Fibroblast of villous mesenchyme (primary cell): ENCODE results near the gene SNX11. TPM values are rescaled to one million over a fixed set of nuclear protein-coding genes. Genes with fewer than 3 reads are reported as not detected.

Experiments
- DNase-seq: peaks from one replicate; pipeline ENCODE4 v3.0.0-alpha.2; 2010; ENCODE audit warnings: low read depth
- H3K4me3 ChIP-seq: 2 replicates; pipeline ENCODE4 v1.5.1; 2011; ENCODE audit warnings: low read depth, mild to moderate bottlenecking, low read length
- total RNA-seq: library from RNA; depleted of rRNA; stranded (reverse); fragments of >200 nt; gene quantifications from 2 replicates; pipeline ENCODE4 v1.2.3, GENCODE V29; 2012
- TF ChIP-seq, protein P1 (sequence below): IDR thresholded peaks from 2 replicates; pipeline ENCODE4 v1.5.1; 2012; ENCODE audit warnings: low read depth, mild to moderate bottlenecking, low read length; ENCODE audit not compliant: insufficient read depth

SNX11 gene
- total RNA-seq, 1 donor = 19.0 TPM

DNA sequence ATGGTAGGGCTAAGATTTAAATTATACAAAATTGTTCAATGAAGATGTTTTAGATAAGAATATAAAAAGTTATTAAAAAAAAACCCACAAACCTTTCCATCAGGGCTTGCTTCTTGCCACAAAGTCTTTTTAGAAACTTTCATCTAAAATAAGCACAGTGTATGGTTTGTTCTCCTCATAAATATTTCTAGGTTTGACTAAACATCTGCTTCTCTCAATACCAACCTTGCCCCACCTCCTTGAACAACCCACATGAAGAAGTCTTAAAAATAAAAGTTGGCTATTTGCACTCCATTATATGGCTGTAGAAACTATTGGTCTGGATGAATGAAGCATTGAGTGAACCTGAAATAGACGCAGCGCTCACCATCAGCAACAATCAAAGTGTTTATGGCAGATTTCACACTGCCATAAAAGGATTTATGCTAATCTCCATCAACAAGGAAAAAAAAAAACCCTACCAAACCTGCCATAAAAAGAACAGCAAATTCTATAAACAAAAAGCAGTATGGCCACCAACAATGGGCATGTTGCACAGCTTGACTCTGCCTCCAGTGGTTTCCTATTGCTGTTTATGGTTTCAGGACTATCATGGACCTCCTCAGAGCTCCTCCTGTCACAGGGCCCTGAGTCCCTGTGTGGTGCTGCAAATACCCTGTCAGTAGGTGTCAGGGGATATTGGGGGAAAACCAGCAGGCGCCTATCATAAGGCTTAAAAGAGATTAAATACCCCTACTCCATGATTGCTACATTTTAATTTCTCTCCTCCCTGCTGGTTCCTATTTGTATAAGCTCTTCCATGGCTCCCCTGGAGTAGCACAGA, 37.6 kb downstream of the SNX11 start:
- no peak overlapping the region for H3K4me3 ChIP-seq
- TF ChIP-seq, protein P1, sequence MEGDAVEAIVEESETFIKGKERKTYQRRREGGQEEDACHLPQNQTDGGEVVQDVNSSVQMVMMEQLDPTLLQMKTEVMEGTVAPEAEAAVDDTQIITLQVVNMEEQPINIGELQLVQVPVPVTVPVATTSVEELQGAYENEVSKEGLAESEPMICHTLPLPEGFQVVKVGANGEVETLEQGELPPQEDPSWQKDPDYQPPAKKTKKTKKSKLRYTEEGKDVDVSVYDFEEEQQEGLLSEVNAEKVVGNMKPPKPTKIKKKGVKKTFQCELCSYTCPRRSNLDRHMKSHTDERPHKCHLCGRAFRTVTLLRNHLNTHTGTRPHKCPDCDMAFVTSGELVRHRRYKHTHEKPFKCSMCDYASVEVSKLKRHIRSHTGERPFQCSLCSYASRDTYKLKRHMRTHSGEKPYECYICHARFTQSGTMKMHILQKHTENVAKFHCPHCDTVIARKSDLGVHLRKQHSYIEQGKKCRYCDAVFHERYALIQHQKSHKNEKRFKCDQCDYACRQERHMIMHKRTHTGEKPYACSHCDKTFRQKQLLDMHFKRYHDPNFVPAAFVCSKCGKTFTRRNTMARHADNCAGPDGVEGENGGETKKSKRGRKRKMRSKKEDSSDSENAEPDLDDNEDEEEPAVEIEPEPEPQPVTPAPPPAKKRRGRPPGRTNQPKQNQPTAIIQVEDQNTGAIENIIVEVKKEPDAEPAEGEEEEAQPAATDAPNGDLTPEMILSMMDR = no peak
- no peak for DNase-seq

DNA sequence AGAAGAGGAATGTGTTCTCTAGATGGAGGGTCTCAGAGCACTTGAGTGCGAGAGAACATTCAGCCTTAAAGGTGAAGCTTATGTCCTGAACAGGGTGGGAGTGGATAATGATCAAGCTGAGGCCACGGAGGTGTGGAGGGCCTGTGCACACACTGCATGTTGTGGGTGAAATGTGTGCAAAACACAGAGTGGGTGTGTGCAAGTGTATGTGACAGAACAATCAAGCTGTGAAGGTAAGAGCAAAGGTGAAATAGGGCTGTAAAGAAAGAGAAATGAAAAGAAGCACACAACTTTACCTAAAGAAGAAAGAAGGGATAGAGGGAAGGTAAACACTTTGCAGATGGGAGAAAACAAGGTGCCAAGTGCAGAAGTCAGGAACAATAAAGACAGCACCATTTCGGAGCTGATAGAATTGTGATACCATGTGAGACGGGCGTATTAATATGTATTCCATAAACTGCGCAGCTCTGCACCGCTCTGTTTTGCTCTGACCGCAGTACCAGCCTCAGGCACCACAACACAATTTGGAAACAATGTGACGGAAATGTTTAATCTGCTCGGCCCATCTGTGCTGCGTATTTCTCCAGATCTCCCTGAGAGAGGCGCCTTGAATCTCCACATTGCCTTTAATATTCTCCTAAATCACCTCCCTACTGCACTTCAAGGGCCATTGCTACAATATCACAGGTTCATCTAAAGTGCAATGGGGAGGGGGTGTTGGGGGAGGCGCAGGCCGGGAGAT, 40.6 kb downstream of the SNX11 start:
- TF ChIP-seq, protein P1 = no peak
- DNase-seq = no peak
- no peak overlapping the region for H3K4me3 ChIP-seq

DNA sequence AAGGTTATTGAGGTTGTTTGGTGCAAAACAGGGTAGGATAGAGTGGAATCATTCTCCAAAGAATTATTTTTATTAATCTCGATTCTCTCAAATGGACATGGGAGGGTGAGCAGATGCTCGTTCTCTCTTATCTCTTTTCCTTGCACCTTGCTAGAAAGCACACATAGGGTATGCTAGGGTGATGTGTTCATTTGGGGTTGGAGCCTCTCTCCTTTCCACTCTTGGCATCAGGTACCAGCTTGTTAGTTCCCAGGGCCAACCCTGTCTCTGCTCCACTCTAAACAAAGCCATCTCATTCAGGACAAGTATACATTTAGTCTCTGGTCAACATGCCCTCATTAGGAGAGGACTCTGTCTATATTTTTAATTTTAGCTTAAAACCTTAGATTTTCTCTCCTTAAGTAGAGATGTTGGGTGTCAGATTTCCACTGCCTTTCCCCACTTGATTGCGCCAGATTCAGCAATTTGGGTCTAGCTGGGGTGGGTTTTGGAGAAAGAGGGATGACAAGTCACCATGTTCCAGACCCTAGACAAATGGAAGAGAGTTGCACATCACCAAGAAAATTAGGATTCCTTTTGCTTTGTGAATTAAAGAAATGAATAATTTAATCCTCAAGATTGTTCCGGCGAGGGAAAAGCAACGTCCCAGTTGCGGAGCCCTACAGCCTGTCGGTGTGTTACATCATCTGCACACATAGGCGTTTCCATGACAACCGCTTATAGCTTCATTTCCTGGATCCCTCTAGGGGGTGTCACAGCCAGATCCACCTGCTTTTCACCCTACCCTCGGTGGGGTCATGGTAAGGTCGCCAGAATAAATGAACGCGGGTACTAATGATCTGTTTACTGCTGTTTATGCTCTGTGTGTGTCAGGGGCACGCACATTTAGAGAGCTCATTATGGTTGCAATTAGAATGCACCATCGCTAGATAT, 41.6 kb downstream of the SNX11 start:
- H3K4me3 ChIP-seq = no peak overlapping the region
- TF ChIP-seq, protein P1 = no peak
- DNase-seq = peak; percentile 24

DNA sequence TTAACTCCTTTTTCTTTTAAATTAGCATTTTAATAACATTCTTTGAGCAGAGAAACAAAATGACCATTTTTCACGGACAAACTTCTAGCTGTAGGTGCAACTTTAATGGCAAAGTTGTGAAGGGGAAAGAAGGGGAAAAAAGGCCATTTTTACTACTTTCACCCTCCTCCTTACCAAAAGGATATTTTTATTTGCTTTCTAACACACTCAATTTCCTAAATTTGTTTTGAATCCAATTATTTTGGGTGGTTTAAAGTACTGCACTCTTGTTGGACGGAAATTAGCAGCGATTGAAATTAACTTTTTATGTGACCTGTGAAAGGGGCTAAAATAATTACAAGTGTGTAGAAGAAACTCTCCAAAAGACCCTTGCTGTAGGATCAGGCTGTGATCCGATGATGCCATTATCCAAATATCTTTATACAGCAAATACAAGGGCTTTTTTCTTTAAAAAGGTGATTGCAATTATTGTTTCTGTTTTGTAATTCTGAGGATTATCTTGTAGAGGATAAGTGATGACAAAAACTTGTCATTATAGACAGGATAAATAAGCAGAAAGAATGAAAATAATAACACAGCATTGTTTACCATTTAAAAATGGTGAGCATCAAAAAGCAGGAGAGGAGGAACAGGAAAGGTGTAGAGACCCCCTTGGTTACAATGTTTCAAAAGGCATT, 42.4 kb downstream of the SNX11 start:
- DNase-seq = no peak
- no peak overlapping the region for H3K4me3 ChIP-seq
- TF ChIP-seq, protein P1 = no peak

DNA sequence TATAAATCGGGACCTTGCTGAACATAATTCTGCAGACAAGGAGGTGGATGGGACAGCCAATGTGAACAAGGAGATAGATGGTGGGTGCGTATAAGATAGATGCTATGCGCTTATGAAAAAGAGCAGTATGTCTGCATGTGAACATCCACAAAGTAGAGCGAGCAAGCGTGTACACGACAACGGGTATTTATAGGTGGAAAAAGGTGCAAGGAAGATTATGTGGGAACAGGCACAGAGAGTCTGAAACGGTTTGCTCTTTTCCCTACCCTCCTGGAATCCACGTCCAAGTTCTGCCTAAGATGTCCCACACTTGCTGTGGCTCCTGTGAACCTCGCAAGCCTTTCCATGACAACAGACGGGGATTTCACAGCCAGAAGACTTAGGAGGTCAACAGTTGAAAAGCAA, 43.0 kb downstream of the SNX11 start:
- no peak overlapping the region for H3K4me3 ChIP-seq
- TF ChIP-seq, protein P1 = no peak
- DNase-seq = no peak

DNA sequence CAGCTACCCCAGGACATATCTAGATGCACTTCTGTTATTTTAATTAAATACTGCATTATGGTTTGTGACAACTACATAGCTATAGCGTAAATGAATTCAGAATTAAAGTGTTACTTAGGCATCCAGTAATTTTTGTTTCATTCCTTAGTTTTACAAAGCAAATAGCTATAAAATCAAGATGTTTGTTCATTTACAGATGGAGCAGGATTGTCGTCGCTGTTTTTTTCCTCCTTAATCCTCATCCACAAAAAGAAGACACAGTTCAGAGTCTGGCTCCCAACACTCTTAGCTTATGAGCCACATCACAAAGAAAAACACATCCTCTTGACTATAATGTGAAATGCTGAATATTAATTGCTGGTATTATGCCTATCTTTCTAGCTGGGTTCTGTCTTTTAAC, 43.7 kb downstream of the SNX11 start:
- H3K4me3 ChIP-seq = no peak overlapping the region
- DNase-seq = no peak
- TF ChIP-seq, protein P1 = no peak
